H1 (cell line): Measurements from ENCODE around the gene PPP2R1A. TPM values are rescaled to one million over a fixed set of nuclear protein-coding genes. Genes with fewer than 3 reads are reported as not detected.

Source experiments
- CHD2 ChIP-seq: IDR thresholded peaks from 2 replicates; pipeline ENCODE4 v1.6.1; 2012; ENCODE audit warnings: low read length, improper control_type of control experiment
- HDAC6 ChIP-seq: IDR thresholded peaks from one replicate; pipeline ENCODE4 v1.7.1; 2012; ENCODE audit warnings: low read depth, mild to moderate bottlenecking, inconsistent platforms, low read length, moderate library complexity
- RNF2 ChIP-seq: fragments of 200-900, 300-1000 bp; sonication (generic); IDR thresholded peaks from 2 replicates; pipeline ENCODE4 v1.7.1; 2016; ENCODE audit warnings: borderline replicate concordance, low read depth, mild to moderate bottlenecking, antibody characterized with exemption, low read length; ENCODE audit not compliant: poor library complexity, severe bottlenecking; ENCODE audit errors: missing control alignments
- SIX5 ChIP-seq: IDR thresholded peaks from 2 replicates; pipeline ENCODE4 v1.6.1; 2011; ENCODE audit warnings: mild to moderate bottlenecking, low read depth, low read length
- polyA plus RNA-seq, 7 experiments: library from polyadenylated mRNA; depleted of rRNA in 3 of 7; stranded (reverse) in 5 of 7; unstranded in 2 of 7; fragments of >200 nt in 5 of 7; fragments of 200-250 nt in 2 of 7; gene quantifications; 1 replicate in 5 of 7; 2 replicates in 1 of 7; 4 replicates in 1 of 7; pipeline versions ENCODE4 v1.2.1 to v1.2.3, GENCODE V29; 2011 to 2013; ENCODE audit warnings: missing spikeins in 2 of 7, mixed read lengths in 2 of 7
- total RNA-seq: library from RNA; stranded (reverse); fragmentation: NEBNext Ultra II Directional; extraction: Animal tissue kit (Norgen Biotek cat#: 25700); gene quantifications from 2 replicates; pipeline ENCODE4 v1.2.1, GENCODE V29; 2021

Gene PPP2R1A
- total and polyA plus RNA-seq, 2 of the 8 experiments (the other 6 are each of a cell fraction or from before 2014, with no cell fraction given): 380 to 382 TPM

DNA sequence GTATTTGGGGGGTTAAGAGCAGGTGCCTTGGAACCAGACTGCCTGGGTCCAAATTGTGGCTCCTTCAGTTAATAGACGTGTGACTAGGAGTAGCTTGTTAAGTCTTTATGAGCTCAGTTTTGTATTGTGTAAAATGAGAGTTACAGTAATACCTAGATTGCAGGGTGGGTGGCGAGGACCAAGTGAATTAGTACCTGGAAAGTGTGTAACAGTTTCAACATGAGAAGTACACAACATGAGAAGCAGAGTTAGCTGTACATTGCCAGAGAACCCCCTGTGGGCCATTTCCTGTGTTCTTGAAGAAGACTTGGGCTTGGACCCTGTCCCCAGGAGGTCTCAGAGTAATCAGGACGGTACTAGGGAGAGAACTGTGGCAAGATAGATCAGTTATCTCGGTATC lies 36.8 kb downstream of the PPP2R1A start (continued):
- TF ChIP-seq HDAC6: no peak
- no peak for TF ChIP-seq SIX5
- TF ChIP-seq CHD2: no peak
- TF ChIP-seq RNF2: no peak
